GM18907 (cell line): ENCODE results near the gene TMEM127.
"Not testable (repeated sequence)": the region's sequence is repeated elsewhere in the genome, so short reads cannot be mapped to it uniquely, and the experiment has no call there.

Source experiments
- ATAC-seq: cut with Tn5 transposase; IDR thresholded peaks from one replicate; pipeline ENCODE4 v1.9.1; 2021; ENCODE audit warnings: mild to moderate bottlenecking, moderate library complexity; ENCODE audit not compliant: unreplicated experiment

Gene TMEM127

DNA sequence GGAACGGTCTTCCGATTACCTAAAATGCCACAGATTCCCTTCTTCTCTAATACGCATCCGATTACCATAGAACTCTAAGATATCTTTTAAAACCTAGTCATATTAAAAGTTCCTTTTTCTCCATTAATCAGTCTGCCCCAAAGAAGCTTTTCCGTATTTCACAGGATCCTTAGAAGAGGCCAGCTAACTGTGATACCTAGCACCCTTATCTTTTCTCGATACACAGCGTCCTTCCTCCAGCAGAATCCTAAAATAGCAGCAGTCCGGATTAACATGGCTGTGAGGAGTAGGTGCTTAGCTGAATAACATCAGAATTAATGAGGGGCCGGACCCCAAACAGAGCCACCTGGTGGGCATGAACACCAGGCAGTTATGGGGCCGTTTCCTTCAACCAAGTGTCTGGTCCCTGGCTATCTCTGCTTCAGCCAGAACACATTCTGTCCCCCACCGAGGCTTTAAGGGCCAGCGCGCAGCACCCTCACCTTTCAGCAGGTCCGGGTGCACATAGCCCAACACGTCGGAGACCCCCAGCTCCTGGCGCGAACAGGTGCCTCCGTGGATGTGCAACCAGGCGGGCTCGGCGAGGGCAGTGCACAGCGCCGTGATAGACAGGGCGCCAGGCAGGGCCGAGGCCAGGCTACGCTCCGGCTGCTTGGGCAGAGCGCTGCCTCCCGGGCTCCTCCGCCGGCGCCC lies 995 bp downstream of the TMEM127 start:
- peak; percentile 4 for ATAC-seq

DNA sequence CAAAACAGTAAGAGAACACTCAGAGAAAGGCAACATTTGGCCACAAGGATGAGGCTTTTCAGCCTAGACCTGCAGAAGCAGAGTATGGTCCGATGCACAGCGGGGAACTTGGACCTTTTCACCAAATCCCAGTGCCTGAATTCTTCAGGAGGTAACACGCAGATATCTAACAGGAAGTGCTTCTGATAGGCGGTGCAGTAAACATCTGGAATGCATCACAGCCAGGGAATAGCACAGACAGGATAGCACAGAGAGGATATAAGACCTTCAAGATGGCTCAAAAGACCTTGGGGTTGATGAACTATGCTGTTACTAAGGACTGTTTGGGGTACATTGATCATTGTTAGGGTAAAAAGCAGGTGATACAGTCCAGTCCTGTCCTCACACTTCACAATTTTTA lies 1.7 kb downstream of the TMEM127 start:
- ATAC-seq: no peak

DNA sequence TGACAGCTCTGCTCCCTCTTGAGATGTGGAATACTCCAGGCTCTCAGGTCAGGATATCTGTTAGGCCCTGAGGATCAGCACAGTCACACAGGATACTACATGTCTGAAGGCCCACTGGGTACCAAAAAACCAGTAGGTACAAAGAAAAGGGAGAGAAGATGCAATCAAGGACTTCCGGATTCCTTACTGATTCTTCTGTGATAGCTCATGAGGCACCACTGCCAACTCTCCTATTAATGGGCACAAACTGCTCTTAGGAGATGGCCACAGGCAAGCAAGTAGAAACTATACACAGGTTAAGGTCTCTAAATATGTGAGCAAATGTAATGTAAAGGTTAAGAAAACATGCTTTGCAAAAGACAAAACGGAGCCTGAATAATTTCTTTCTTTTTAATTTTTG lies 3.5 kb downstream of the TMEM127 start:
- no peak for ATAC-seq

DNA sequence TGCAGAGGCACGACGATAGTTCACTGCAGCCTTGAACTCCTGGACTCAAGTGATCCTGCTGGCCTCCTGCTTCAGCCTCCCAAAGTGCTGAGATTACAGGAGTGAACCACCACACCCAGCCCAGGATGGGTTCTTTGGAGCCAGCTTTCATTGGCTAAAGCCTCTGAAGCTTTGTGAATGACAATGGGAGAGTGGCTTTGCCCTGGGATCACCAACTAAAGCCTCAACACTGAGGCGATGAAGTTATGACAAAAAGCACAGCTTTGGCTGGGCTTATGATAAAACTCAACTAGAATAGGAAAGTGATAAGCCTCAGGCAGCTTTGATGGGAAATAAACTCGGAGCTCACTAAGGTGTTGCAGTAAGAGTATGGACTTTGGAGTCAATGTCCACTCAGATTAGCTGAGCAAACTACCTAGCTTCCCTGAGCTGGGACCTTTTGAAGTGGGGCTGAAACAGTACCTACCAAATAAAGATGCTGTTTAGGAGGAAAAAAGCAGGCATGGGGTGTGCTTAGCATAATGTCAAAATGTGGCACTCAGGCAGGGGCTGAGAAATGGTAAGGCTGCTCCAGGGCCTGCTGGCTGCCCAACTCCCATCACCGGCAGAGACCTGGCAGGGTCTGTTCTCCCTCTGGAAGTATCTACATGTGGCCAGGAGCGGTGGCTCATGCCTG lies 4.3 kb downstream of the TMEM127 start:
- ATAC-seq: no peak

DNA sequence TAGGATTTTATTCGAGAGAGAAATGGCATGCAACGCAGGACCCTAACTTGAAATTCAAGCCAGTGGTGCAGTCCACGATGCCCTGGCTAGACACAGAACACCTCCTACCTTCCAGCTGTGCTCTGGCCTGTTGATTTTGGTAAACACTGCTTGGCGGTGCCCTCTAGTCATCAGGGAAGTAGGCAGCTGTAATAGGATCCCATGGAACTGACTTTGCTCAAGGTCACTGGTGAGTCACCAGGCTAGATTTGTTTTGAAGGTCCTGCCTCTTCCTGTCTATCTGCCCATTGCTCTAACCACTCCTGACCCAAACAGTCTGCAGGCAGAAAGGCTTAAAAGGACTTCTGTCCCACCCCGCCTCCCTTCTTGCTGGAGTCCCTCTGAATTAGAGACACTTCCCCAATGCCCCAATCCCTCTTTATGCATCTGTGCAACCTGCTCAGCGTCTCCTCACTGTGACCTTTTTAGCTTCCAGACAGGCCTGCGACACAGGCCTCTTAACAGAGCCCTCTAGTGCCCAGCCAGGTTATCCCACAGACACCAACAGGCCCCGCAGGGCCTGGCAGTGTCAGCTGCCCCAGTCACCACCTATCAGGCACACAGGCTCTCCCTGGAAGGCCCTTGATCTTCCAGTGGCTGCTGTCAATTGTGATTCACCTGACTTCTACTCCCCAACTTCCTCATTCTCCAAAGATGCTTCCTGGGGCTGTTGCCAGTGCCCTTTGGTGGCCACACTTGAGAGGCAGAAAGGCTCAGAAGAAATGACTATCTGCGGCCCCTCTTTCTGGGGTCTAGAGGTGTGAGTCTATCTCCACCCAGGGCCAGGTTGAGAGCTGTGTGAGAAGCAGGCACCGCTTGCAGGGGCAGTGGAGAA lies 5.2 kb downstream of the TMEM127 start:
- peak; percentile 35 for ATAC-seq

DNA sequence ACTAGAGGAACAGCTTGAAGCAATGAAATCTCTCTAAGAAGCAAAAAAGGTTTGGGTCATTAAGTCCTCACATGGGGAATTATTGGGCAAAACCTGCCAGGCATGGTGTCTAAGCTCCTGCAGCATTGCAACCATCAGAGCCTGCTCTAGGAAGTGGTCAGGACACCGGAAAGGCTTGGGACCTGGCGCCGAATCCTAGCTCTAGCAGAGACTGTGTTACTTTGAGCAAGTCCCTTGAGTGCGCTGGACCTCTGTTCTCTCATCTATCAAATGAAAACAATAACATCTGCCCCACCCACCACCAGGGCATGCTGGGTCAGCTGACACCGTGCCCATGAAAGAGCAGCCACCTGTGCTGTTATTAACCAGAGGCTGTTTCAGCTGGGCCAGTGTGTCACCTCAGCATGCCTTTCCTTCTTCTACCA lies 6.3 kb downstream of the TMEM127 start:
- no peak for ATAC-seq

DNA sequence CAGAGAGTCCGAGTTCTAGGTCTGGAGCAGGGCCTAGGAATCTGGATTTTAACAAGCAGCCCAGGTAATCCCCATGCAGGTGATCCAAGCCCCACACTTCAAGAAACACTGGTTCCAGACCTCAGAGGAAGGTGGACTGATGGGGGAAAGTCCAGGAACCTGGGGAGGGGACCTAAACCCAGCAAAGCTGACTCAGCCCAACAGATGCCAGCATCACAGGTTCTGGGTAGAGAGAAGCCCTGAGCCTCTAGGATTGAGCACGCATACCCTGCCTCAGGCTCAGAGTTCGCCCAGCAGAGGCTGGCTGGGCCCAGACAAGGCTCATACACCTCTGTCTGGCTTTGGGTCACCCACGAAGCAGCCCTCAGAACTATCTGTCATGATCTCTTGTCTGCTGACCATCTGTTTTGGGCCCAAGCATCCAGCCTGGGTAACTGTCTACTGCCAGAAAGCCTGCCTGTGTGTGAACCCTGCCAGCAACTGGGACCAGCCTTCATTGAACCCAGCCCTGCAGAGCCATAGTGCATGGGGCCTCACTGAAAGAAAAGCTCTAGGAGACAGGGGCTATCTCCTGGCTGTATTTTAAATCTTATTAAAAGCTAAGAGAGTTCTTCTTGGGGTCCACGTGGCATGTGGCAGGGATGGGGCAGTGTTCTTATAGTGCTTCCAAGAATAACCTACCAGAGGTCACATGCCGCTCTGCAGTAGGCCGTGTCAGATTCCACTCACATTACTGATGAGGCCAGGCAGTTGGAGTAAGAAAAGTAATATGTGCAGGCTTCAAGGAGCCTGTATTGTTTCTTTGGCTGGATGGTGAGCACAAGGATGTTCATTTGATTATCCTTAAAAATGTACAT lies 7.4 kb downstream of the TMEM127 start:
- ATAC-seq: no peak

DNA sequence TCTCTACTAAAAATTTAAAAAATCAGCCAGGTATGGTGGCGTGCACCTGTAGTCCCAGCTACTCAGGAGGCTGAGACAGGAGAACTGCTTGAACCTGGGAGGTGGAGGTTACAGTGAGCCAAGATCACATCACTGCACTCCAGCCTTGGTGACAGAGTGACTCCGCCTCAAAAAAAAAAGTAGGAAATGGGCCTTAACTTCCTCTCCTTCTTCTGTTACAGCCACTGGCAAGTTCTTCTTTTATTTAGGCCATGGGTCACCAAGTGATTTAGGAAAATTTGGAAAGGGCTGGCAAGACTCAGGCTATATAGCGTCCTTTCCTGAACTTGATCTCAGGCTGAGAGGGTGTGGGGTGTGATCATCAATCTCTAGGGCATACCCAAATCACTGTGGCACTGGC lies 8.1 kb downstream of the TMEM127 start:
- not testable (repeated sequence) for ATAC-seq

DNA sequence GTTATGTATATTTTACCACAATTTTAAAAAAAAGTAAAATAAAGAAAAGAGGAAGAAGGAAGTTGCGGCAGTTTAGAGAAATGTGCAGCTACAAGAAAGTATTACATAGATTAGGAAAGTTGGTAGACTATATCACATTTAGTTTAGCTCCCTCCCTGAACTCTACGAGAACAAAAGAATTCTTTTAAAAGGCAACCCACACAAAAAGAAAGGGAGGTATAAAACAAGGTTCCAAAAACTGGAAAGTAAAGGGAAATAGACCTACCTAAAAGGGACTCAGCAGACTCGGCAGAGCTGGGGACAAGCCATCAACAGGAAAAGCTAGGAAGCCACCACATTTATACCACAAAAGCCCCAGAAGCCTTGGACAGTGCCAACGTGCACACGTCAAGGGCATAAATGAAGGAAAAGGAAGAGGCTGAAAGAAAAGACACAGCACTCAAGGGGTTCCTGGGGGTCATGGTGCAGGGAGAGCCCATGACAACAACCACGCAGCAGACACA lies 9.1 kb downstream of the TMEM127 start:
- no peak for ATAC-seq

DNA sequence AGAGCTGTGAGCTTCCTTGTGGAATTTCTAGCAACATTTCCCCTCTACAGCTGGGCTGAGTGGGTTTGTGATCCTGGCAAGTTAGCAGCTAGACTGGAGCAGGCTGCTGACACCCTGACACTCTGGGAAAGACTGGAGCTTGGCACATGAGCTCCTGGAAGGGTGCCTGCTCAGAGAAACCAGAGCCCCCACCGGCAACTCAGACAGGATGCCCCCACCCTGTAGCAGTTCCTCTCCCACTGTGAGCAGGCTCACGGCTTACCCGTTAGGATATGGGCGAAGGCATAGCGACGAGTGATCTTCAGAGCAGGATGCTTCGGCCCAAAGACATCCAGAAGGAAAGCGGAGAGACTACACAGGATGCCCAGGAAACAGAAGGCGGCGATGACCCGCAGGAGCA lies 11.2 kb downstream of the TMEM127 start:
- no peak for ATAC-seq

DNA sequence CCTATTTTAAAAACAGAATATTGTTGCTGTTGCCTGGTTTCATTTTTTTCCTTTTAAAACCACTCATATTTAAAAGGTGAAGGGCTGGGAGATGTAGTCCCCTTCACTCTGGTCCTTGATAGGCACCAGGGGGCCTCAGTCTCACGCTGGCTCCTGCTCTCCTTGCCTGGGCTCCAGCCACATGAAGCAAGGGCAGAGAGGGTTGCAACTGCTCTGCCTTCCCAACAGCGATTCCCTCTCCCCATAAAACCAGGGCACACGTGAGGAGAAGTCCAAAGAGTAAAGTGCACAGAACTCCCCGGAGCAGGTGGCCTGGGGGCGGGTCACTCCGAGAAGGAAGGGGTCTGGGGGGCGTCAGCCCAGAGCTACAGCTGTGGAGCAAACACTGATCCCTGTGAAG lies 12.8 kb downstream of the TMEM127 start:
- ATAC-seq: no peak

DNA sequence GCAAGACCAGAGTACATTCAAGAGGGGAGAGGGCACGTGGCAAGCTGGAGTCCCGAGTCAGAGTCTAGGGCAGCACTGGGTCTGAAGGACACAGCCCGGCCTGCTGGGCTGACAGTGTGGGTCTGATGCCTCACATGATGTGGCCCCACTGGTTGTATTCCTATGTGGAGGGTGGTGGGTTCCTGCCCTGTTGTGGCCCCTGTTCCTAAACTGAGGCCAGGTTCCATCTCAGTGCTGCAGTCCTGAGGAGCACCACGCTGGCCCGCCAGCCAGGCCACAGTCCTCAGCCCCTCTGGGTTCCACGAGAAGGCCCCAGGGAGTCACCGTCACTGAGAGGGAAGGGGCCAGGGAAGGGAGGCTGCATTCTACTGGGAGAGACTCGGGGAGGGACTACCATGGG lies 13.3 kb downstream of the TMEM127 start:
- no peak for ATAC-seq

DNA sequence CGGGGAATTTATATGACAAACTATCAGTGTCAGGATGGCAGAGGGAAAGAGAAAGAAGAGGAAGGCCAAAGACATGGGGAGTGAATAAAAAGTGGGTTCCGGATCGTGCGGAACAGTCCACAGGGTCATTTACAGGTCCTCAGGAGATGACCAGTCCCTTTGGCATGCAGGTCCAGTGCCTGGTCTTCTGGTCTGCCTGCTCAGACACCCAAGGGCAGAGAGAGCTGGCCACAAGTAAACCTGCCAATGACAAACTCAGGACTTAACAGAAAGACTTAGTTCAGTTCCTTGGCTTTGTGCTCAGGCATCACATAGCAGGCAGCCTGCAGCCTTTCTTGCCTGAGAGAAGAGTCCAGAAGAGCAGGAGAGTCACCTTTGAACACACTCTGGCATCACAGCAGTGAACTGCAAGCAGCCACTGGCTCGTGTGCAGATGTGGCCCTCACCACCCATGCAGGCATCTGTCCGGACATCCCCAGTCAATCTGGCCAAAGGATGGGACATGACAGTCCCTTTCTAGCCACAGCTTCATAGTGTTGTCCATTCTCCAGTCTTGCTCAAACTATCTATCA lies 14.0 kb downstream of the TMEM127 start:
- ATAC-seq: no peak

DNA sequence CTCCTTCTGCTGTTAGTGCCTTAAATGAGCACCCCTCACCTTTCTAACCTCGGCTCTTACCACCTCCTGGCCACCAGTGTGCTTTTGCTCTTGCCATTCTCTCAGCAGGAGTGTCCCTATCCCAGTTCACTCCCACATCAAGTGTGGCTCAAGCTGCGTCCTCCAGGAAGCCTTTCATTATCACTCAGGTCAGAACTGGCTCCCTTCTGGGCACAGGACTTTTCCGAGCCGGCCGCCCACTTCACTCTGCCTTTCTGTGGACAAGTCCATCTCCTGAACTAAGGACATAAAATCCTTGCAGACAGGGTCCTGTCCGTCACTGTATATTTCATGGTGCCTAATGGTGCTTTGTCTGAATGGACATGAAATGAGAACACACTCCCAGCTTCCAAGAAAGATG lies 15.6 kb downstream of the TMEM127 start:
- no peak for ATAC-seq

DNA sequence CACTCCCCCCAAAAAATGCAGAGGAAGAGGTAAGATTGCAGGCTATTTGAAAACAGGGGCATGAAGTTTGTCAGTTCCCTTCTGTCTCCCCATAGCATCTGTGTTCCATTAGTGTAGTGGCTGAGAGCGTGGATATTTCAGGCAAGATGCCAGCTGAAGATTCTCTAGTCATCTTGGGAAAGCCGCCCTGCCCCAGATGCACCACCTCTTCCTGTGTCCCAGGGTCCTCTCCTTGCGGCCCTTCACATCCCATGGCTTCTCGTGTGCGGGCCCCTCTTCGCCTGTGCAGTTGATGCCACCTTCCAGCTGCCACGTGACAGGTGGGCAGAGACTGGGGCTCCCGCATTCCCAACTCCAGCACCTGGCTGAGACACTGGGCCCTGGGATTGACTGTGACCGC lies 16.1 kb downstream of the TMEM127 start:
- no peak for ATAC-seq

DNA sequence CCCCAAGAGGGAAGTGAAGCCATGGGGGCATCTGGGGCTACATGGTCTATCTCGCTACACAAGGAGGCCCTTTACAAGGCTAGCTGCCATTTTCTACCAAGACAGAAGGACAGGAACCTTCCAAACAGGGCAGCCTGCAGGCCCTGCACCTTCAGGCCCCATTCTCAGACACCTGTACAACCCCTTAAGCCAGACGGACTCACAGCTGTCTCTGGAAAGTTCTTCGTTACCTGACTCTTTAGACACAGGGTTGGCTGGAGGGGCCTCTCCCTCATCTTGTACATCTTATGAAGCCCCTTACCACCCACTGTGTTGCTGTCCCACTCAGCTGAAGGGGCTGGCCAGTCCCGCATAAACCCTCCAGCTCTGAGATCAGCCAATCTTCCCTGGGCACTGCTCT lies 17.2 kb downstream of the TMEM127 start:
- no peak for ATAC-seq

DNA sequence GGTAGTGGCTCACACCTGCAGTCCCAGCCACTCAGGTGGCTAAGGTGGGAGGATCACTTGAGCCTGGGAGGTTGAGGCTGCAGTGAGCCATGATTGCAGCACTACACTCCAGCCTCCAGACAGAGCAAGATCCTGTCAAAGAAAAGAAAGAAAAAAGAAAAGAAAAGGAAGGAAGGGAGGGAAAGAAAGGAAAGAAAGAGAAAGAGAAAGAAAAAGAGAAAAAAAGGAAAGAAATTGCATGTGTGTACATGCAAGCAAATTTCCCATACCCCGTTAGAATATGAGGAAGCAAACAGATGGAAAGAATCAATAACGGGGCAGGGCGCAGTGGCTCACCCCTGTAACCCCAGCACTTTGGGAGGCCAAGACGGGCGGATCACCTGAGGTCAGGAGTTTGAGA lies 17.9 kb downstream of the TMEM127 start:
- no peak for ATAC-seq

DNA sequence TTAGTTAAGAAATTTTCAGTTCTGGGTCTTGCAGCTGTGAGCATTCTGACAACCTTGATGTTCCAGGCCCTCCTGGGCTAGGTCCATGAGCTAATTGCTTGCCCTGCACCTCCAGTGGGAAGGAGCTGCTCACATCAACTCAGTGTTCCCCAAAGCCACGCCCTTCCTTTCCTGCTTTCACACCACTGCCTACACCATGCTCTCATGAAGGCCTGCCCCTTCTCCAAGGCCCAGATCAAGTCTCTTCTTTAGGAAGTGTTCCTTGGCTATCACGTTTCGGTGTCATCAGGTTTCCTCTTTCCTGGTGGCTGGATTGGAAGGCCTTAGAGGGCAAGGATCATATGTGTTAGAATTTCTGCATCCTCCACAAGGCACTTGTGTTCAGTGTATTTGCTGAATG lies 18.8 kb downstream of the TMEM127 start:
- no peak for ATAC-seq

DNA sequence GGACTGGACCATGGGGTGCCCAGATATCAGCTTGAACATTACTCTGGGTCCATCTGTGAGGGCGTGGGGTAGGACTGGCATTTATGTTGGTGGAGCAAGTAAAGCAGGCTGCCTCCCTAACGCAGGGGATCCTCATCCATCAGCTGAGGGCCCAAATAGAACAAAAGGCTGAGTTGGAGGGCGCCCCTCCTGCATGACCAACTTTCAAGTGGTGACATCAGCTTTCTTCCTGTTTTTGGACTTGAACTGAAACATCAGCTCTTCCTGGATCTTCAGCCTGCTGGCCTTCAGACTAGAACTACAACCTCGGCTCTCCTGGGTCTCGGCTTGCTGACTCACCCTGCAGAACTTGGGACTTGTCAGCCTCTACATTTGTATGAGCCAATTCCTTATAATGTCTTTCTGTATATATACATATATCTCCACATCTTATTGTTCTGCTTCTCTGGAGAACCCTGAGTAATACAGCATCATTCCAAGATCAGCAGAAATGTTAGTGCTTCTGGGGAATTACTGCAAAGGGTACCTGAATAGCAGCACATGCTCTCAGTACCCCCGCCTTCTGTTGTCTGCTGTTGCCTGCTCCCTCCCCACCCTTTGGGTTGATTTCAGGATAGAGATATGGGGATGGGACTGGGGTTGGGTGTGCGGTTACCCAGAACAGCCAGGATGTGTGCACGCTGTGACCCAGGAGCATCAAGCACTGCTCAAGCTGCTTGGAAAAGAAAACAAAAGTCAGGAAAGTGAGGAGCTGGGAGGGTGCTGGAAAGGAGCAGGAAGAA lies 20.0 kb downstream of the TMEM127 start:
- ATAC-seq: no peak

DNA sequence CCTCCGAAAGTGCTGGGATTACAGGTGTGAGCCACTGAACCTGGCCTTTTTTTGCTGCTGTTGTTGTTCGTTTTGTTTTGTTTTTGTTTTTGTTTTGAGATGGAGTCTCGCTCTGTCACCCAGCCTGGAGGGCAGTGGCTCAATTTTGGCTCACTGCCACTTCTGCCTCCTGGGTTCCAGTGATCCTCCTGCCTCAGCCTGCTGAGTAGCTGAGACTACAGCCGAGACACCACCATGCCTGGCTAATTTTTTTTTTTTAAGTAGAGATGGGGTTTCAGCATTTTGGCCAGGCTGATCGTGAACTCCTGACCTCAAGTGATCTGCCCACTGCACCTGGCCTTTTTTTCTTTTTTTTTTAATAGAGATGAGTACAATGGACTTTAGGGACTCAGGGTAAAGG lies 22.0 kb downstream of the TMEM127 start:
- no peak for ATAC-seq
